K562 (cell line): ENCODE results near the gene HMX3. TPM values are rescaled to one million over a fixed set of nuclear protein-coding genes. Genes with fewer than 3 reads are reported as not detected.

Source experiments
- ATAC-seq: fragments of 200-7000 bp; cut with Tn5 transposase; 3 replicates; pipeline ENCODE4 v1.9.1; 2020; ENCODE audit warnings: moderate library complexity
- BruUV-seq: library from RNA; stranded (reverse); fragments of 400-500 nt; replicated peaks from 2 replicates; lab custom pipeline; 2021; lab: Mats Ljungman, UMichigan
- CTCF ChIA-PET: fragments of 300-600 bp; formaldehyde crosslinking; extraction: SDS; loops from one replicate; lab custom pipeline; 2021; ENCODE audit warnings: low intra/inter-chr PET ratio; lab: Yijun Ruan, JAX
- POLR2A ChIA-PET: fragments of 300-600, 350-650 bp; sonication (Branson Sonifier 250); formaldehyde crosslinking; extraction: SDS; loops from one replicate; lab custom pipeline; 2021; ENCODE audit warnings: antibody characterized with exemption, inconsistent platforms; lab: Yijun Ruan, JAX
- DNase-seq, 4 experiments: peaks; one replicate each; pipeline versions ENCODE4 v3.0.0 to v3.0.0-alpha.2; 2011 to 2018; ENCODE audit warnings: low spot score in 3 of 4, mixed read lengths in 3 of 4; ENCODE audit errors: extremely low read depth in 1 of 4
- FAIRE-seq: peaks from 2 replicates; lab custom pipeline; 2011; peaks lifted over from hg19 to GRCh38; lab: Jason Lieb, UNC
- H2AFZ ChIP-seq: 2 replicates; pipeline ENCODE4 v1.6.0; 2011; ENCODE audit warnings: low read depth, low read length, control low read depth, inconsistent platforms
- H3K27ac ChIP-seq: fragments of 200-600 bp; 3 replicates; pipeline ENCODE4 v1.8.0; 2011; ENCODE audit warnings: low read depth, mild to moderate bottlenecking, control low read depth, inconsistent platforms, low read length, moderate library complexity, mixed read lengths; ENCODE audit errors: extremely low read depth
- H3K27me3 ChIP-seq, 2 experiments: fragments of 300-600 bp in 1 of 2; 2 replicates in 1 of 2; 3 replicates in 1 of 2; pipeline versions ENCODE4 v1.6.0 to v1.8.0; 2011; ENCODE audit warnings: inconsistent platforms in 2 of 2, low read length in 2 of 2, mild to moderate bottlenecking in 1 of 2, mixed read lengths in 1 of 2, moderate library complexity in 1 of 2; ENCODE audit not compliant: control insufficient read depth in 2 of 2, insufficient read depth in 2 of 2
- H3K36me3 ChIP-seq: fragments of 300-600 bp; 3 replicates; pipeline ENCODE4 v1.8.0; 2011; ENCODE audit warnings: mild to moderate bottlenecking, low read length, inconsistent platforms; ENCODE audit not compliant: control insufficient read depth, insufficient read depth
- H3K4me1 ChIP-seq, 2 experiments: fragments of 200-600 bp in 1 of 2; replicated peaks in 1 of 2; 2 replicates in 1 of 2; 3 replicates in 1 of 2; pipeline versions ENCODE4 v1.5.1 to v1.8.0; 2011; ENCODE audit warnings: inconsistent platforms in 2 of 2, low read length in 2 of 2, mild to moderate bottlenecking in 1 of 2, mixed read lengths in 1 of 2, moderate library complexity in 1 of 2; ENCODE audit not compliant: control insufficient read depth in 2 of 2, insufficient read depth in 2 of 2
- H3K4me2 ChIP-seq: 2 replicates; pipeline ENCODE4 v1.6.1; 2011; ENCODE audit warnings: low read length, control low read depth, inconsistent platforms, mixed read lengths; ENCODE audit not compliant: insufficient read depth
- H3K4me3 ChIP-seq: fragments of 200-600 bp; sonication (generic), shearing (Covaris generic); 2 replicates; pipeline ENCODE4 v1.5.1; 2016; ENCODE audit warnings: control low read depth, inconsistent platforms
- H3K79me2 ChIP-seq: fragments of 200-600 bp; 3 replicates; pipeline ENCODE4 v1.8.0; 2011; ENCODE audit warnings: low read length, inconsistent platforms; ENCODE audit not compliant: control insufficient read depth, insufficient read depth
- H3K9ac ChIP-seq, 2 experiments: 2 replicates each; pipeline versions ENCODE4 v1.6.0 to v1.6.1; 2011; ENCODE audit warnings: low read depth in 2 of 2, low read length in 2 of 2, control low read depth in 1 of 2, inconsistent platforms in 1 of 2, mild to moderate bottlenecking in 1 of 2, mixed read lengths in 1 of 2; ENCODE audit not compliant: insufficient read depth in 1 of 2
- H3K9me1 ChIP-seq: one replicate; pipeline ENCODE4 v1.6.0; 2011; ENCODE audit warnings: inconsistent platforms, mild to moderate bottlenecking, low read length, moderate library complexity; ENCODE audit not compliant: control insufficient read depth, insufficient read depth
- H3K9me3 ChIP-seq: replicated peaks from 2 replicates; pipeline ENCODE4 v1.5.1; 2011; ENCODE audit warnings: low read depth, low read length, inconsistent platforms; ENCODE audit not compliant: control insufficient read depth, insufficient read depth
- H4K20me1 ChIP-seq: replicated peaks from 2 replicates; pipeline ENCODE4 v1.6.1; 2011; ENCODE audit warnings: low read length, inconsistent platforms, mixed read lengths; ENCODE audit not compliant: control insufficient read depth, insufficient read depth
- ATF7 ChIP-seq: fragments of 450-650 bp; IDR thresholded peaks from 2 replicates; pipeline ENCODE4 v1.7.1; 2014; ENCODE audit warnings: mild to moderate bottlenecking, moderate library complexity
- CEBPG ChIP-seq, 3 experiments: fragments of 200-800 bp in 1 of 3; sonication (Bioruptor generic) in 1 of 3; sonication (generic) in 1 of 3; formaldehyde crosslinking in 1 of 3; IDR thresholded peaks in 2 of 3; conservative IDR thresholded peaks in 1 of 3; 2 replicates each; pipeline versions ENCODE4 v1.6.1 to v1.8.0; 2016 to 2022; ENCODE audit warnings: missing compliant biosample characterization in 2 of 3, missing genetic modification characterization in 2 of 3, mild to moderate bottlenecking in 1 of 3, missing genetic modification reagents in 1 of 3
- ETV1 ChIP-seq: fragments of 450-650 bp; conservative IDR thresholded peaks from 2 replicates; pipeline ENCODE4 v1.6.1; 2016; ENCODE audit warnings: missing genetic modification characterization, control low read depth, low read depth, missing compliant biosample characterization
- MCM5 ChIP-seq: fragments of 450-650 bp; IDR thresholded peaks from 2 replicates; pipeline ENCODE4 v1.6.1; 2016; ENCODE audit warnings: low read depth
- SIRT6 ChIP-seq: IDR thresholded peaks from one replicate; pipeline ENCODE4 v1.6.1; 2012; ENCODE audit warnings: low read depth, mild to moderate bottlenecking, control low read depth, inconsistent platforms, low read length, moderate library complexity
- SREBF1 ChIP-seq: fragments of 150-350 bp; IDR thresholded peaks from 2 replicates; pipeline ENCODE4 v1.6.1; 2014; ENCODE audit warnings: antibody characterized with exemption, low read depth, low read length, borderline replicate concordance
- SRSF9 ChIP-seq: fragments of 200-400 bp; formaldehyde crosslinking; IDR thresholded peaks from 2 replicates; pipeline ENCODE4 v1.6.1; 2017; ENCODE audit warnings: low read depth, low read length, borderline replicate concordance
- STAG1 ChIP-seq: sonication (generic); formaldehyde crosslinking; IDR thresholded peaks from 2 replicates; pipeline ENCODE4 v1.5.0; 2020; ENCODE audit warnings: missing genetic modification reagents, borderline replicate concordance
- TRIM24 ChIP-seq, 2 experiments: fragments of 450-650 bp; IDR thresholded peaks; 2 replicates each; pipeline ENCODE4 v1.6.1; 2016
- YBX1 ChIP-seq: fragments of 450-650 bp; IDR thresholded peaks from 2 replicates; pipeline ENCODE4 v1.7.1; 2016; ENCODE audit warnings: mild to moderate bottlenecking
- ZC3H4 ChIP-seq: sonication (generic); formaldehyde crosslinking; IDR thresholded peaks from 2 replicates; pipeline ENCODE4 v1.9.0; 2021; ENCODE audit warnings: missing genetic modification reagents, borderline replicate concordance
- ZNF311 ChIP-seq: fragments of 250-450 bp; sonication (Bioruptor Pico); IDR thresholded peaks from 2 replicates; pipeline ENCODE4 v1.4.0; 2020; ENCODE audit warnings: mild to moderate bottlenecking, moderate library complexity
- ZNF347 ChIP-seq: fragments of 450-650 bp; formaldehyde crosslinking; IDR thresholded peaks from 2 replicates; pipeline ENCODE4 v1.4.0; 2020; ENCODE audit warnings: low read depth, mild to moderate bottlenecking, moderate library complexity
- ZNF354B ChIP-seq: fragments of 250-450 bp; sonication (Bioruptor Pico); IDR thresholded peaks from 2 replicates; pipeline ENCODE4 v1.4.0; 2020
- WGBS: fragments of 100-300 bp; shearing (Covaris generic); methylation state at CpG from one replicate; pipeline ENCODE4 v1.1.6; 2016; ENCODE audit warnings: low coverage, mixed read lengths; ENCODE audit not compliant: insufficient coverage; ENCODE audit errors: missing lambda C conversion rate; 5-methylcytosine and 5-hydroxymethylcytosine counted together
- in situ Hi-C: fragments of 300-500 bp; cut with MboI; formaldehyde crosslinking; loops from 4 replicates; pipeline ENCODE4 v1.15.0; 2018; ENCODE audit warnings: inconsistent platforms, mixed read lengths
- intact Hi-C: fragments of 100-400 bp; cut with micrococcal nuclease; formaldehyde crosslinking; loops from 2 replicates; pipeline ENCODE4 v1.14.2; 2022
- polyA plus RNA-seq, 8 experiments: library from polyadenylated mRNA; depleted of rRNA in 4 of 8; stranded (reverse) in 5 of 8; unstranded in 3 of 8; fragments of >200 nt; fragmentation: Nextera tagmentation in 2 of 8; fragmentation: Illumina TruSeq in 1 of 8; extraction: Ambion mirVana in 2 of 8; extraction: Trizol in 1 of 8; gene quantifications; 2 replicates each; pipeline versions ENCODE4 v1.2.1 to v1.2.3, GENCODE V29; 2011 to 2014; ENCODE audit warnings: inconsistent platforms in 1 of 8, missing spikeins in 1 of 8
- total RNA-seq, 7 experiments: library from RNA; depleted of rRNA in 6 of 7; stranded (reverse); fragments of >200 nt in 6 of 7; fragmentation: Illumina TruSeq in 2 of 7; extraction: Trizol in 2 of 7; gene quantifications; 2 replicates each; pipeline versions ENCODE4 v1.2.1 to v1.2.3, GENCODE V29; 2011 to 2021; ENCODE audit warnings: low replicate concordance in 1 of 7
- TF ChIP-seq, protein P1 (sequence below): conservative IDR thresholded peaks from 2 replicates; pipeline ENCODE4 v1.6.1; 2011; ENCODE audit warnings: low read depth, mild to moderate bottlenecking, low read length; ENCODE audit not compliant: control insufficient read depth
- TF ChIP-seq, protein P2 (sequence below), 2 experiments: fragments of 450-650 bp in 1 of 2; sonication (generic) in 1 of 2; formaldehyde crosslinking in 1 of 2; IDR thresholded peaks in 1 of 2; conservative IDR thresholded peaks in 1 of 2; 2 replicates each; pipeline versions ENCODE4 v1.6.1 to v1.8.1; 2016 to 2023; ENCODE audit warnings: mild to moderate bottlenecking in 2 of 2, moderate library complexity in 2 of 2, inconsistent platforms in 1 of 2, missing genetic modification reagents in 1 of 2
- TF ChIP-seq, protein P3 (sequence below): fragments of 250-450 bp; sonication (Bioruptor Pico); IDR thresholded peaks from 2 replicates; pipeline ENCODE4 v1.4.0; 2020; ENCODE audit warnings: borderline replicate concordance

HMX3 gene
- total and polyA plus RNA-seq, 9 of the 15 experiments (the other 6 are each of a cell fraction or from before 2014, with no cell fraction given): 0.55 to 43.5 (median 7.4) TPM; not detected in 2

DNA sequence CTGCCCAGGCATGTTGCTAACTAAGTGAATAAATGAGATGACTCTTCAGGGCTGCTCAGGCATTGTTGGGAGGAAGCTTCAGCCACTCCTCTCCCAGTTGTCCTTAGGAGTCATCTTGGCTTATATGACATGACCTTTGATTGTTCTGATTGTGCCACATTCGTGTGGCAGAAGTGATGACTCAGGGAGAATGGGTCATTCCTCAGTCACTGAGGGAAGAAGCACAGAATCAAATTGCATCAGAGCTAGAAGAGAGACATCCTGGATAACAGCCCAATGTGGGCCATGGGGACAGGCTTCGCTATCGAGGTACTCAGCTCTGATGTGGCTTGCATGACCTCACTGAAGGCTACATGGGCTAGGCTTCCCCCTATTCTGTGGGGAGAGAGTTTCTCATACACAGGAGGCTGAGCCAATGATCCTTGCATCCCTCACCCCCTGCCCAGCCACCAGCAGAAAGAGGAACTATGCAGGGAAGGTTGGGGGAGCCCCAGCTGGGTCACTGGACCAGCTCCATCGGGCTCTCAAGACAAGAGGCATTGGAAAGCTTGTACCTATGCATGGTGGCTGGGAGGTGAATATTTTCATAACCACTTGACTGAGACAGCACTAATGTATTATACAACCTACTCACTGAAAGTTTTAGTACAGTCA is 6.0 kb upstream of the HMX3 start:
- Histone ChIP-seq H4K20me1 (no peaks in the 10 kb centered on the region), H3K9me1 (no peaks in the 10 kb centered on the region), H3K4me2 (no peak overlapping the region), H3K4me3 (no peak overlapping the region), H3K36me3 (no peaks in the 10 kb centered on the region), H3K9me3 (no peaks in the 10 kb centered on the region; the same call in 1 of the 2 replicates), H3K27me3 (0 out of 5 replicates have a peak, but pooled peaks cover 0 to 10% of the 10 kb centered on the region in 2 experiments), H3K4me1 (peaks cover 17 to 23% of the 10 kb centered on the region in 2 experiments), H3K79me2 (peaks cover 2% of the 10 kb centered on the region; the same call in 1 of the 3 replicates), H3K27ac (no peak overlapping the region), H3K9ac (no peak overlapping the region), H2AFZ (no peak overlapping the region)
- FAIRE-seq (no peak), DNase-seq (no peak), ATAC-seq (no peak)
- intact Hi-C loops (loop anchor here (5.0 kb wide), 1 partner anchor 143 kb away; no protein-coding TSS in a partner anchor), in situ Hi-C loops (no loop called here)
- BruUV-seq: no TSS peak
- ChIA-PET CTCF (no interaction called here), POLR2A (interaction anchor here (0.6 to 0.7 kb wide), 2 partner anchors 99 to 428 kb away, joined by 3 read pairs; no protein-coding TSS in a partner anchor)
- 0% methylated on average over 4 of the region's 4 CpGs for WGBS
- TF ChIP-seq MCM5 (no peak), YBX1 (no peak), SREBF1 (no peak), ZNF311 (no peak), ZNF354B (CRISPR knock-in tag) (no peak), TRIM24 (IDR thresholded peaks at IDR 0.05) (no peak), ATF7 (no peak), ETV1 (tag) (no peak), CEBPG (CRISPR knock-in tag; IDR thresholded peaks at IDR 0.05) (no peak), CEBPG (tag; conservative IDR thresholded peaks at IDR 0.05 in 1 of 2, IDR thresholded peaks at IDR 0.05 in 1 of 2) (peak; percentile 18 to 43; a peak in 2 of 4 replicates), SRSF9 (no peak), SIRT6 (no peak), STAG1 (CRISPR knock-in tag) (no peak), ZC3H4 (no peak), ZNF347 (CRISPR knock-in tag) (no peak)
- TF ChIP-seq, protein P1, sequence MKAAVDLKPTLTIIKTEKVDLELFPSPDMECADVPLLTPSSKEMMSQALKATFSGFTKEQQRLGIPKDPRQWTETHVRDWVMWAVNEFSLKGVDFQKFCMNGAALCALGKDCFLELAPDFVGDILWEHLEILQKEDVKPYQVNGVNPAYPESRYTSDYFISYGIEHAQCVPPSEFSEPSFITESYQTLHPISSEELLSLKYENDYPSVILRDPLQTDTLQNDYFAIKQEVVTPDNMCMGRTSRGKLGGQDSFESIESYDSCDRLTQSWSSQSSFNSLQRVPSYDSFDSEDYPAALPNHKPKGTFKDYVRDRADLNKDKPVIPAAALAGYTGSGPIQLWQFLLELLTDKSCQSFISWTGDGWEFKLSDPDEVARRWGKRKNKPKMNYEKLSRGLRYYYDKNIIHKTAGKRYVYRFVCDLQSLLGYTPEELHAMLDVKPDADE: no peak
- TF ChIP-seq, protein P2, sequence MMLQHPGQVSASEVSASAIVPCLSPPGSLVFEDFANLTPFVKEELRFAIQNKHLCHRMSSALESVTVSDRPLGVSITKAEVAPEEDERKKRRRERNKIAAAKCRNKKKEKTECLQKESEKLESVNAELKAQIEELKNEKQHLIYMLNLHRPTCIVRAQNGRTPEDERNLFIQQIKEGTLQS (IDR thresholded peaks at IDR 0.05): 0 out of 2 replicates have a peak, but pooled peaks have one; percentile 26
- TF ChIP-seq, protein P2 (CRISPR knock-in tag; conservative IDR thresholded peaks at IDR 0.05): no peak
- TF ChIP-seq, protein P3, sequence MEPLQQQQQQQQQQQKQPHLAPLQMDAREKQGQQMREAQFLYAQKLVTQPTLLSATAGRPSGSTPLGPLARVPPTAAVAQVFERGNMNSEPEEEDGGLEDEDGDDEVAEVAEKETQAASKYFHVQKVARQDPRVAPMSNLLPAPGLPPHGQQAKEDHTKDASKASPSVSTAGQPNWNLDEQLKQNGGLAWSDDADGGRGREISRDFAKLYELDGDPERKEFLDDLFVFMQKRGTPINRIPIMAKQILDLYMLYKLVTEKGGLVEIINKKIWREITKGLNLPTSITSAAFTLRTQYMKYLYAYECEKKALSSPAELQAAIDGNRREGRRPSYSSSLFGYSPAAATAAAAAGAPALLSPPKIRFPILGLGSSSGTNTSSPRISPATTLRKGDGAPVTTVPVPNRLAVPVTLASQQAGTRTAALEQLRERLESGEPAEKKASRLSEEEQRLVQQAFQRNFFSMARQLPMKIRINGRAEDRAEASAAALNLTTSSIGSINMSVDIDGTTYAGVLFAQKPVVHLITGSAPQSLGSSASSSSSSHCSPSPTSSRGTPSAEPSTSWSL: no peak
